HCT116 (cell line): ENCODE results near the gene CR1L. TPM values are rescaled to one million over a fixed set of nuclear protein-coding genes. Genes with fewer than 3 reads are reported as not detected.

Source experiments
- ATAC-seq: fragments of 200-7000 bp; cut with Tn5 transposase; 2 replicates; pipeline ENCODE4 v1.9.1; 2020; ENCODE audit warnings: mild to moderate bottlenecking, moderate library complexity
- BruUV-seq: library from RNA; stranded (reverse); fragments of 400-500 nt; replicated peaks from 2 replicates; lab custom pipeline; 2021; lab: Mats Ljungman, UMichigan
- CTCF ChIA-PET: fragments of 300-600 bp; sonication (Branson Sonifier 250); formaldehyde crosslinking; loops from one replicate; lab custom pipeline; 2021; ENCODE audit warnings: antibody characterized with exemption; lab: Charles Lee
- POLR2A ChIA-PET: fragments of 300-600, 350-600 bp; sonication (Branson Sonifier 250); formaldehyde crosslinking; loops from one replicate; lab custom pipeline; 2021; ENCODE audit warnings: antibody characterized with exemption; lab: Charles Lee
- RAD21 ChIA-PET, 2 experiments: fragments of 300-600 bp; sonication (Branson Sonifier 250); formaldehyde crosslinking; loops; one replicate each; lab custom pipeline; 2023; ENCODE audit warnings: low total read pairs in 2 of 2; ENCODE audit not compliant: uncharacterized antibody in 2 of 2, unreplicated experiment in 2 of 2, low non-redundant PET in 1 of 2; lab: Charles Lee
- DNase-seq: peaks from one replicate; pipeline ENCODE4 v3.0.0-alpha.2; 2010; ENCODE audit warnings: low read depth, low spot score
- H2AFZ ChIP-seq: fragments of 200-600 bp; shearing (Covaris generic), sonication (generic); 2 replicates; pipeline ENCODE4 v1.6.1; 2017; ENCODE audit warnings: low read depth, mixed run types, mixed read lengths, antibody characterized with exemption, low read length; ENCODE audit not compliant: poor library complexity, severe bottlenecking
- H3K27ac ChIP-seq: 2 replicates; pipeline ENCODE4 v1.5.1; 2012; ENCODE audit warnings: low read depth, low read length
- H3K27me3 ChIP-seq: fragments of 200-600 bp; sonication (generic); 2 replicates; pipeline ENCODE4 v1.6.1; 2016; ENCODE audit warnings: mixed run types, low read length, mixed read lengths; ENCODE audit not compliant: insufficient read depth
- H3K36me3 ChIP-seq, 2 experiments: fragments of 200-500 bp in 1 of 2; fragments of 200-600 bp in 1 of 2; sonication (Bioruptor generic) in 1 of 2; sonication (generic) in 1 of 2; 2 replicates each; pipeline versions ENCODE4 v1.5.1 to v1.6.1; 2014 to 2016; ENCODE audit warnings: low read length in 2 of 2, inconsistent platforms in 1 of 2, mixed read lengths in 1 of 2, mixed run types in 1 of 2; ENCODE audit not compliant: insufficient read depth in 2 of 2, control insufficient read depth in 1 of 2
- H3K4me1 ChIP-seq, 2 experiments: fragments of 200-600 bp in 1 of 2; sonication (generic) in 1 of 2; 2 replicates each; pipeline versions ENCODE4 v1.5.1 to v1.6.1; 2012 to 2017; ENCODE audit warnings: low read length in 2 of 2, inconsistent platforms in 1 of 2, mild to moderate bottlenecking in 1 of 2, mixed read lengths in 1 of 2, mixed run types in 1 of 2, moderate library complexity in 1 of 2; ENCODE audit not compliant: insufficient read depth in 2 of 2, control insufficient read depth in 1 of 2
- H3K4me2 ChIP-seq: fragments of 200-600 bp; sonication (generic); 2 replicates; pipeline ENCODE4 v1.6.1; 2017; ENCODE audit warnings: mixed run types, low read length, mixed read lengths
- H3K4me3 ChIP-seq, 2 experiments: fragments of 200-600 bp in 1 of 2; sonication (generic) in 1 of 2; replicated peaks in 1 of 2; 2 replicates each; pipeline ENCODE4 v1.5.1; 2011 to 2016; ENCODE audit warnings: low read length in 2 of 2, control low read depth in 1 of 2, low read depth in 1 of 2, mild to moderate bottlenecking in 1 of 2, mixed read lengths in 1 of 2, mixed run types in 1 of 2
- H3K79me2 ChIP-seq: fragments of 200-600 bp; sonication (generic); 2 replicates; pipeline ENCODE4 v1.6.1; 2017; ENCODE audit warnings: mild to moderate bottlenecking, mixed run types, low read length, moderate library complexity, mixed read lengths; ENCODE audit not compliant: insufficient read depth
- H3K9ac ChIP-seq: fragments of 200-600 bp; sonication (generic); 2 replicates; pipeline ENCODE4 v1.6.1; 2016; ENCODE audit warnings: low read length, mixed read lengths
- H3K9me2 ChIP-seq: fragments of 200-600 bp; sonication (generic), shearing (Covaris generic); 2 replicates; pipeline ENCODE4 v1.6.1; 2017; ENCODE audit warnings: mixed run types, mild to moderate bottlenecking, moderate library complexity; ENCODE audit not compliant: insufficient read depth
- H3K9me3 ChIP-seq, 2 experiments: fragments of 200-500 bp in 1 of 2; fragments of 200-600 bp in 1 of 2; sonication (Bioruptor generic) in 1 of 2; sonication (generic) in 1 of 2; 2 replicates each; pipeline ENCODE4 v1.6.1; 2014 to 2017; ENCODE audit warnings: low read length in 2 of 2, mixed read lengths in 2 of 2, inconsistent platforms in 1 of 2, low read depth in 1 of 2, mild to moderate bottlenecking in 1 of 2, mixed run types in 1 of 2, moderate library complexity in 1 of 2; ENCODE audit not compliant: control insufficient read depth in 1 of 2, insufficient read depth in 1 of 2
- H4K20me1 ChIP-seq: fragments of 200-600 bp; sonication (generic), shearing (Covaris generic); 2 replicates; pipeline ENCODE4 v1.6.1; 2017; ENCODE audit warnings: mixed run types, mild to moderate bottlenecking, moderate library complexity; ENCODE audit not compliant: insufficient read depth
- CEBPB ChIP-seq: IDR thresholded peaks from 2 replicates; pipeline ENCODE4 v1.6.1; 2012; ENCODE audit warnings: low read depth
- EGR1 ChIP-seq: IDR thresholded peaks from 2 replicates; pipeline ENCODE4 v1.6.1; 2012; ENCODE audit warnings: low read depth
- EZH2phosphoT487 ChIP-seq: fragments of 200-600 bp; IDR thresholded peaks from 2 replicates; pipeline ENCODE4 v1.6.1; 2018; ENCODE audit warnings: antibody characterized with exemption, borderline replicate concordance
- JUND ChIP-seq: IDR thresholded peaks from 2 replicates; pipeline ENCODE4 v1.6.1; 2012
- MAX ChIP-seq: IDR thresholded peaks from 2 replicates; pipeline ENCODE4 v1.6.1; 2012
- RAD21 ChIP-seq: IDR thresholded peaks from 2 replicates; pipeline ENCODE4 v1.6.1; 2012; ENCODE audit warnings: low read depth, mild to moderate bottlenecking
- TCF7L2 ChIP-seq: IDR thresholded peaks from 2 replicates; pipeline ENCODE4 v1.7.0; 2011; ENCODE audit warnings: borderline replicate concordance, inconsistent platforms; ENCODE audit not compliant: insufficient read depth, insufficient read length; ENCODE audit errors: extremely low read depth
- YY1 ChIP-seq: IDR thresholded peaks from 2 replicates; pipeline ENCODE4 v1.6.1; 2011; ENCODE audit warnings: low read length, low read depth, moderate library complexity, mild to moderate bottlenecking; ENCODE audit not compliant: insufficient replicate concordance; ENCODE audit errors: extremely low read depth
- ZBTB33 ChIP-seq: IDR thresholded peaks from 2 replicates; pipeline ENCODE4 v1.6.1; 2011; ENCODE audit warnings: mild to moderate bottlenecking, low read length, moderate library complexity; ENCODE audit not compliant: insufficient replicate concordance; ENCODE audit errors: extremely low read depth
- intact Hi-C: fragments of 100-400 bp; cut with micrococcal nuclease; formaldehyde crosslinking; loops from 2 replicates; pipeline ENCODE4 v1.10.0; 2022
- total RNA-seq: library from RNA; stranded (reverse); gene quantifications from one replicate; pipeline ENCODE4 v1.2.1, GENCODE V29; 2021; ENCODE audit not compliant: unreplicated experiment

The CR1L gene
- total RNA-seq, 1 experiment from 2014 or later = 0.15 TPM

GRCh38 chr1:207713529-207713928, 68.6 kb downstream of the CR1L start:
- no peaks in the 10 kb centered on the region for H4K20me1 ChIP-seq
- no peaks in the 10 kb centered on the region for H3K36me3 ChIP-seq
- intact Hi-C loops = no loop called here
- no peak overlapping the region for H3K27ac ChIP-seq
- ChIA-PET CTCF (no interaction called here), POLR2A (no interaction called here), RAD21 (no interaction called here)
- ATAC-seq = no peak
- no peak for DNase-seq
- H3K27me3 ChIP-seq = no peaks in the 10 kb centered on the region
- TF ChIP-seq CEBPB = no peak
- TF ChIP-seq MAX = no peak
- no peak for TF ChIP-seq RAD21
- TF ChIP-seq EGR1 = no peak
- no peak for TF ChIP-seq EZH2phosphoT487
- TF ChIP-seq TCF7L2 = no peak
- no peak for TF ChIP-seq ZBTB33
- TF ChIP-seq YY1 = no peak
- no peak for TF ChIP-seq JUND
- H3K4me2 ChIP-seq = no peak overlapping the region
- no peaks in the 10 kb centered on the region for H3K79me2 ChIP-seq
- H3K9me2 ChIP-seq = no peaks in the 10 kb centered on the region
- H2AFZ ChIP-seq = no peak overlapping the region
- H3K4me1 ChIP-seq = peaks cover 0 to 3% of the 10 kb centered on the region in 2 experiments; a peak in 1 of 4 replicates
- BruUV-seq = no TSS peak
- no peak overlapping the region for H3K9ac ChIP-seq
- H3K9me3 ChIP-seq = no peaks in the 10 kb centered on the region
- no peak overlapping the region for H3K4me3 ChIP-seq
